ENCODE measurements around the gene FFAR3.

The FFAR3 gene, protein sequence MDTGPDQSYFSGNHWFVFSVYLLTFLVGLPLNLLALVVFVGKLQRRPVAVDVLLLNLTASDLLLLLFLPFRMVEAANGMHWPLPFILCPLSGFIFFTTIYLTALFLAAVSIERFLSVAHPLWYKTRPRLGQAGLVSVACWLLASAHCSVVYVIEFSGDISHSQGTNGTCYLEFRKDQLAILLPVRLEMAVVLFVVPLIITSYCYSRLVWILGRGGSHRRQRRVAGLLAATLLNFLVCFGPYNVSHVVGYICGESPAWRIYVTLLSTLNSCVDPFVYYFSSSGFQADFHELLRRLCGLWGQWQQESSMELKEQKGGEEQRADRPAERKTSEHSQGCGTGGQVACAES

DNA sequence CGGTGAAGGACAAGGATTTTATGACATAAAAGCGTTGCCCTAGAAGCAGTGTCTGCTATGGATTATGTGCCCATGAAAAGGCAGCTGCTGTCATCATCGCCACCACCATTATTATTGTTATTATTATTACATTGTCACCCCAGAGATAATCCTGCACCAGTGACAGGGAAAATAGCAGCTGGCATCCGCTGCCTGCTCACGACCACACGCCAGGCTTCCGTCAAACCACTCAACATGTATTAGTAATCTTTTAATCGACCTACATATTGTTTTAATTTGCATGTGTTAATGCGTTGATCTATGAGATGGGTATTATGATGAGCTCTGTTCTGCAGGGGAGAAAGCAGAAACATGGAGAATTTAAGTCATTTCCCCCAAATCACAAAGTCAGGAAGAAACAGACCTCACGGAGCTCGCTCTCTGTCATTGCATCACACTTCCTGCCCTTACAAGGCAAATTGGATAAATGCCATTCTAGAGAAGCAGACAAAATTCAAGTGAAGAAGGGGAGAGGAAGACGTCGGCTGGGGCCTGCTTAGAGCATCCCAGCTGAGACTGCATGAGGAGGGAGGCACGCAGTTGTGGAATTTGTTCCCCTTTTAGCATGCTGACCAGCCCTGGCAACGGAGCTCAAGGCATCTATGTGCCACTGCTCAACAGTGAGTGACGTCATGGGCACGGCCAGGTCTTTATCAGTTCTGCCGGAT lies at the start of gene FFAR3:
TSS of gene FFAR3 (plus strand) at position 594 of the 707 bp plus-strand sequence. CDS start 431 bp downstream, outside the sequence.
- peaks cover 4% of the 10 kb centered on the region for H3K27me3 Mint-ChIP-seq
- H3K27ac Mint-ChIP-seq = peak within 1 kb of the TSS; percentile 60
- intact Hi-C loops (cut with micrococcal nuclease) = loop anchor here (10.0 kb wide), 1 partner anchor 57 kb away; no protein-coding TSS in a partner anchor
- H3K4me1 Mint-ChIP-seq (ENCODE audit: low read depth) = peaks cover 28% of the 10 kb centered on the region
- peak within 1 kb of the TSS; percentile 39 for H3K4me3 Mint-ChIP-seq
- no peaks in the 10 kb centered on the region for H3K9me3 Mint-ChIP-seq
- H3K36me3 Mint-ChIP-seq (ENCODE audit: low read depth) = no peaks in the 10 kb centered on the region

- peak overlapping the region; percentile 20 for H3K27ac Mint-ChIP-seq
- no peaks in the 10 kb centered on the region for H3K36me3 Mint-ChIP-seq (ENCODE audit: low read depth)
- no peak overlapping the region for H3K4me3 Mint-ChIP-seq
- intact Hi-C loops (cut with micrococcal nuclease) = no loop called here
- H3K9me3 Mint-ChIP-seq = no peaks in the 10 kb centered on the region
- H3K4me1 Mint-ChIP-seq (ENCODE audit: low read depth) = peaks cover 44% of the 10 kb centered on the region
- H3K27me3 Mint-ChIP-seq = peaks cover 20% of the 10 kb centered on the region
Observed at GRCh38 chr19:35308910-35309309, 49.4 kb upstream of the FFAR3 start.

DNA sequence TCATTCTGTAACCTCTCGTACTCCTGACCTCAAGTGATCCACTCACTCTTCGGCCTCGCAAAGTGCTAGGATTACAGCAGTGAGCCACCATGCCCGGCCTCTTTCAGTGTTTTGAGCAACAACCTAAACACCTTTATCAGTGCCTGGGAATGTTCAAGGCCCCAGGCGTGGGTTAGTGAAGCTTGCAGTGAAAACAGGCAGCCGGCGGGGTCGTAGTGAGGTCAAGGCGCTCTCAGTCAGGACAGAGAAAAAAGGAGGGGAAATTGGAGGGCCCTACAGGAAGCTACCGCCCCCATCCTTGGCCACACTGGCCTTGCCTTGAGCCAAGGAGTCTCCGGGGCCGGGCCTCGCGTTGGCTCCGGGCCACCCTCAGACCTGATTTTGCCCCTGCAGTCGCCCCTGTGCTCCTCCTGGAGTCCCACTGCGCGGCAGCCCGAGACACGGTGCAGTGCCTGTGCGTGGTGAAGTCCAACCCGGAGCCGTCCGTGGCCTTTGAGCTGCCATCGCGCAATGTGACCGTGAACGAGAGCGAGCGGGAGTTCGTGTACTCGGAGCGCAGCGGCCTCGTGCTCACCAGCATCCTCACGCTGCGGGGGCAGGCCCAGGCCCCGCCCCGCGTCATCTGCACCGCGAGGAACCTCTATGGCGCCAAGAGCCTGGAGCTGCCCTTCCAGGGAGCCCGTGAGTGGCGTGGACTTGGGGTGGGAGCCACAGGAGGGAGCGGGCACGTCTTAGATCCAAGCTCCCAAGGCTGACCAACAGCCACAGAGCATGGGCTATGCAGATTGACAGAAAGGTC lies 48.6 kb upstream of the FFAR3 start:
- peaks cover 17% of the 10 kb centered on the region for H3K27me3 Mint-ChIP-seq
- H3K36me3 Mint-ChIP-seq (ENCODE audit: low read depth) = no peaks in the 10 kb centered on the region
- H3K9me3 Mint-ChIP-seq = no peaks in the 10 kb centered on the region
- H3K4me3 Mint-ChIP-seq = no peak overlapping the region
- peak overlapping the region; percentile 20 for H3K27ac Mint-ChIP-seq
- intact Hi-C loops (cut with micrococcal nuclease) = no loop called here
- H3K4me1 Mint-ChIP-seq (ENCODE audit: low read depth) = peaks cover 46% of the 10 kb centered on the region

- no peak overlapping the region for H3K4me3 Mint-ChIP-seq
- H3K4me1 Mint-ChIP-seq (ENCODE audit: low read depth) = peaks cover 46% of the 10 kb centered on the region
- peaks cover 17% of the 10 kb centered on the region for H3K27me3 Mint-ChIP-seq
- intact Hi-C loops (cut with micrococcal nuclease) = no loop called here
- peak overlapping the region; percentile 4 for H3K27ac Mint-ChIP-seq
- no peaks in the 10 kb centered on the region for H3K9me3 Mint-ChIP-seq
- H3K36me3 Mint-ChIP-seq (ENCODE audit: low read depth) = no peaks in the 10 kb centered on the region
Observed at GRCh38 chr19:35310331-35310730, 47.9 kb upstream of the FFAR3 start.

GRCh38 chr19:35310811-35311465 lies 47.3 kb upstream of the FFAR3 start:
- Mint-ChIP-seq H3K4me3 (no peak overlapping the region), H3K27me3 (peaks cover 19% of the 10 kb centered on the region), H3K27ac (peak overlapping the region; percentile 48), H3K4me1 (ENCODE audit: low read depth) (peaks cover 50% of the 10 kb centered on the region), H3K9me3 (no peaks in the 10 kb centered on the region), H3K36me3 (ENCODE audit: low read depth) (no peaks in the 10 kb centered on the region)
- intact Hi-C loops (cut with micrococcal nuclease) = no loop called here

- intact Hi-C loops (cut with micrococcal nuclease) = no loop called here
- Mint-ChIP-seq H3K4me3 (no peak overlapping the region), H3K36me3 (ENCODE audit: low read depth) (no peaks in the 10 kb centered on the region), H3K27ac (peak overlapping the region; percentile 48), H3K4me1 (ENCODE audit: low read depth) (peaks cover 44% of the 10 kb centered on the region), H3K9me3 (no peaks in the 10 kb centered on the region), H3K27me3 (peaks cover 19% of the 10 kb centered on the region)
Observed at GRCh38 chr19:35311901-35312665, 46.2 kb upstream of the FFAR3 start.

DNA sequence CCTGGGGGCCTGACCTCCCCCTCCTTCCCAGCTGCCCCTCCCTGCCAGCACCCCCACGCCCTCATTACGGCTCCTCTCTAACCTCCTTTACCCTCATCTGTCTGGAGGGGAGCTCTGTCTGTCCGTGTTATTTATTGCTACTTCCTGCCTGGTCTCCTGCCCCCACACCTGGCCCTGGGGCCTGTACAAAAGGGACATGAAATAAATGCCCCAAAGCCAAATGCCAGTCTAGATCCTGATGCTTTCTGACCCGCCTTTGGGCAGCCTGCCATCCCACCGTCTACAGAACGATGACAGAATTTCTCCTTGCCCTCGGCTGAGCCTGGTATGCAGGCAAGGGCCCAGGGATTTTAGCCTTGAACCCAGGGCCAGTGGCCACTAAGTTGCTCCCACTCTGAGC lies 44.7 kb upstream of the FFAR3 start:
- intact Hi-C loops (cut with micrococcal nuclease) = no loop called here
- H3K36me3 Mint-ChIP-seq (ENCODE audit: low read depth) = no peaks in the 10 kb centered on the region
- H3K9me3 Mint-ChIP-seq = no peaks in the 10 kb centered on the region
- peaks cover 46% of the 10 kb centered on the region for H3K4me1 Mint-ChIP-seq (ENCODE audit: low read depth)
- peak overlapping the region; percentile 31 for H3K27ac Mint-ChIP-seq
- no peak overlapping the region for H3K4me3 Mint-ChIP-seq
- H3K27me3 Mint-ChIP-seq = peaks cover 14% of the 10 kb centered on the region

DNA sequence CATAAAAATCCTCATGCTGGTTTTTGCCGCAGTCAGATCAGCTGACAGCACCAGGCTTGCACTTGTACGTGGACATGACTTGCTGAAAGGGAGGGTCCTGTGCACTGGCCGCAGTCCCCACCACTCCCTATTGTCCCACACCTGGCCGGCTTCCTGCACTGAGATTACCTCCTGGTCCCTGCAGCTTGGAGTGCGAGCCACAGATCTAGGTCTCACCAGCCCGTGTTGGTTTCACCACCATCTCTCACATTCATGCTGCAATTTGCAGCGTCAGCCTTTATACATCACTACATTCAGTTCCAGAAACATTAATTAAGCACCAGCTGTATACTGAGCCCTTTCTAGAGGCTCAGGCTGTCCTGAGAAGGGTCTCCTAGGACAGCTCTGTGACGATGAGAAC lies 44.2 kb upstream of the FFAR3 start:
- Mint-ChIP-seq H3K9me3 (no peaks in the 10 kb centered on the region), H3K4me1 (ENCODE audit: low read depth) (peaks cover 51% of the 10 kb centered on the region), H3K36me3 (ENCODE audit: low read depth) (no peaks in the 10 kb centered on the region), H3K27me3 (peaks cover 14% of the 10 kb centered on the region), H3K27ac (no peak overlapping the region), H3K4me3 (no peak overlapping the region)
- intact Hi-C loops (cut with micrococcal nuclease) = no loop called here

DNA sequence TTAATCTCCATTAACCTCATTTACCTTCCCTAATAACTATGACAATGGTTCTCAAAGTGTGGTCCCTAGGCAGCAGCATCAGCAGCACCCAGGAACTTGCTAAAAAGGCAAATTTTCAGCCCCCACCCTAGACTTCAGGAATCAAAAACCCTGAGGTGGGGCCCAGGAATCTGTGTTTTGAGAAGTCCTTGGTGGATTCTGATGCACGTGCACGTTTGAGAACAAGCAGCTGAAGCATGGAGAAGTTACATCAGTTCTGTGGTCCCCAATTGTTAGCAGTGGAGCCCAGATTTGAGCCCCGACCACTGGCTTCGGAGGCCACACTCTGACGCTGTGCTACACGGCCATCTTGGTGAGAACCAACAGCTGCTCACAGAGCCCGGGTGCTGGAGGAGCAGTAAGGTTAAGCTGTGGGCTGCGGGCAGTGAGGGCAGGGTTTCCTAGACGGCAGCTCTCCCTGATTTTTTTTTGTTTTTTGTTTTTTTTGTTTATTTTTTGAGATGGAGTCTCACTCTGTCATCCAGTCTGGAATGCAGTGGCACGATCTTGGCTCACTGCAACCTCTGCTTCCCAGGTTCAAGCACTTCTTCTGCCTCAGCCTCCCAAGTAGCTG lies 43.3 kb upstream of the FFAR3 start:
- no peaks in the 10 kb centered on the region for H3K36me3 Mint-ChIP-seq (ENCODE audit: low read depth)
- H3K27ac Mint-ChIP-seq = no peak overlapping the region
- peaks cover 12% of the 10 kb centered on the region for H3K27me3 Mint-ChIP-seq
- intact Hi-C loops (cut with micrococcal nuclease) = loop anchor here (5.0 kb wide), 1 partner anchor 33 kb away; the partner anchor contains the start of gene HAMP
- H3K9me3 Mint-ChIP-seq = no peaks in the 10 kb centered on the region
- peaks cover 58% of the 10 kb centered on the region for H3K4me1 Mint-ChIP-seq (ENCODE audit: low read depth)
- H3K4me3 Mint-ChIP-seq = no peak overlapping the region

DNA sequence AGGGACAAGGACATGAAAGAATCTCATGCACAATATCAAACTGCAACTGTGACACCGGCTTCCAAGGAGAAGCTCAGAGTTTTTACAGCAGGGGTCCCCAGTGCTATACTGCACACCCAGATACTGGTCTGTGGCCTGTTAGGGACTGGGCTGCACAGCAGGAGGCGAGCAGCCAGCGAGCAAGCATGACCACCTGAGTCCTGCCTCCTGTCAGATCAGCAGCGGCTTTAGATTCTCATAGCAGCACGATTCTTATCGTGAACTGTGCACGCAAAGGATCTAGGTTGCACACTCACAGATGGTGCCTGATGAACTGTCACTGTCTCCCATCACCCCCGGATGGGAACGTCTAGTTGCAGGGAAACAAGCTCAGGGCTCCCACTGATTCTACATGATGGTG lies 42.4 kb upstream of the FFAR3 start:
- H3K36me3 Mint-ChIP-seq (ENCODE audit: low read depth) = no peaks in the 10 kb centered on the region
- peak overlapping the region; percentile 65 for H3K27ac Mint-ChIP-seq
- H3K27me3 Mint-ChIP-seq = peaks cover 6% of the 10 kb centered on the region
- intact Hi-C loops (cut with micrococcal nuclease) = loop anchor here (5.0 kb wide), 1 partner anchor 34 kb away; the partner anchor contains the start of gene HAMP
- H3K4me1 Mint-ChIP-seq (ENCODE audit: low read depth) = peaks cover 67% of the 10 kb centered on the region
- H3K9me3 Mint-ChIP-seq = no peaks in the 10 kb centered on the region
- H3K4me3 Mint-ChIP-seq = no peak overlapping the region

GRCh38 chr19:35316560-35316959 lies 41.7 kb upstream of the FFAR3 start:
- Mint-ChIP-seq H3K36me3 (ENCODE audit: low read depth) (no peaks in the 10 kb centered on the region), H3K4me3 (no peak overlapping the region), H3K27ac (peak overlapping the region; percentile 65), H3K27me3 (peaks cover 5% of the 10 kb centered on the region), H3K4me1 (ENCODE audit: low read depth) (peaks cover 70% of the 10 kb centered on the region), H3K9me3 (no peaks in the 10 kb centered on the region)
- intact Hi-C loops (cut with micrococcal nuclease) = loop anchor here (5.0 kb wide), 1 partner anchor 34 kb away; the partner anchor contains the start of gene HAMP

DNA sequence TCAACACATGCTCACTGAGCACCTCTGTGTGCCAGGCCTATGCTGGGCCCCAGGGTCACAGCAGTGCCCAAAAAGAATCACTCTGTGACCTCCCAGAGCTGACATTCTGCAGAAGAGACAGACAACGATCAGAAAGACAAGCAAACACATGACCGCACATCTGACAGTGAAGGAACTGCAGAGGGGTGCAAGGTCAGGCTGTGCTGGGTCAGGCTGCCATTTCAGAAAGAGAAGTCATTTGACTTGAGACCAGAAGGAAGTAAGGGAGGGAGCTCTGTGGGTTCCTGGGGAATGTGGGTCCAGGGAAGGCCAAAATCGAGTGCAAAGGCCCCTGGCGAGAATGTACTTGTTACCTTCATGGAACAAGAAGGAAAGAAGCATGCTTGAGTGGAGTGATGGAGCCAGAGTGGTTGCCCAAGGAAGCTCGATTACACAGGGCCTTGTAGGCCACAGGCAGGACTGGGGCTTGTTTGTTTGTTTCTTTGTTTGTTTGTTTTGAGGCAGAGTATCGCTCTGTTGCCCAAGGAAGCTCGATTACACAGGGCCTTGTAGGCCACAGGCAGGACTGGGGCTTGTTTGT lies 40.7 kb upstream of the FFAR3 start:
- Mint-ChIP-seq H3K9me3 (peaks cover 8% of the 10 kb centered on the region), H3K4me3 (peak overlapping the region; percentile 24), H3K27ac (peak overlapping the region; percentile 91)

More for the DNA sequence above, 40.7 kb upstream of the FFAR3 start:
- Mint-ChIP-seq H3K4me1 (ENCODE audit: low read depth) (peaks cover 74% of the 10 kb centered on the region), H3K36me3 (ENCODE audit: low read depth) (no peaks in the 10 kb centered on the region), H3K27me3 (peaks cover 2% of the 10 kb centered on the region)
- intact Hi-C loops (cut with micrococcal nuclease) = loop anchor here (5.0 kb wide), 1 partner anchor 35 kb away; the partner anchor contains the start of gene HAMP

All from dendritic cell treated with granulocyte-macrophage colony-stimulating factor and Interleukin-4, amounts not matched to agents 40 ng/mL and 50 ng/mL, for 4 days (primary cell).